Osteoblast (primary cell): ENCODE data around the gene EYS. TPM values are rescaled to one million over a fixed set of nuclear protein-coding genes. Genes with fewer than 3 reads are reported as not detected.

Experiments used
- DNase-seq: peaks from one replicate; pipeline ENCODE4 v3.0.0; 2011; ENCODE audit warnings: low spot score, mixed read lengths; ENCODE audit not compliant: insufficient read length; ENCODE audit errors: missing footprints
- H2AFZ ChIP-seq: 2 replicates; pipeline ENCODE4 v1.6.0; 2011; ENCODE audit warnings: mild to moderate bottlenecking, low read length
- H3K27ac ChIP-seq: 2 replicates; pipeline ENCODE4 v1.5.1; 2011; ENCODE audit warnings: mild to moderate bottlenecking, low read depth, low read length, moderate library complexity
- H3K27me3 ChIP-seq: 2 replicates; pipeline ENCODE4 v1.6.0; 2012; ENCODE audit warnings: mild to moderate bottlenecking, control low read depth, inconsistent platforms, low read length, moderate library complexity; ENCODE audit not compliant: insufficient read depth
- H3K36me3 ChIP-seq: 2 replicates; pipeline ENCODE4 v1.5.1; 2011; ENCODE audit warnings: mild to moderate bottlenecking, low read length, control low read depth, moderate library complexity; ENCODE audit not compliant: insufficient read depth
- H3K4me1 ChIP-seq: 2 replicates; pipeline ENCODE4 v1.5.1; 2011; ENCODE audit warnings: mild to moderate bottlenecking, low read length, control low read depth, moderate library complexity; ENCODE audit not compliant: insufficient read depth
- H3K4me2 ChIP-seq: 2 replicates; pipeline ENCODE4 v1.6.0; 2011; ENCODE audit warnings: mild to moderate bottlenecking, low read length; ENCODE audit not compliant: insufficient read depth
- H3K4me3 ChIP-seq: fragments of 200-600 bp; sonication (generic); 3 replicates; pipeline ENCODE4 v1.5.1; 2012; ENCODE audit warnings: mild to moderate bottlenecking, low read length, inconsistent platforms; ENCODE audit not compliant: insufficient read depth
- H3K79me2 ChIP-seq: 2 replicates; pipeline ENCODE4 v1.6.0; 2012; ENCODE audit warnings: mild to moderate bottlenecking, low read length, control low read depth, inconsistent platforms; ENCODE audit not compliant: insufficient read depth
- H3K9me3 ChIP-seq: 2 replicates; pipeline ENCODE4 v1.5.1; 2011; ENCODE audit warnings: low read depth, low read length, control low read depth
- H4K20me1 ChIP-seq: 2 replicates; pipeline ENCODE4 v1.6.0; 2012; ENCODE audit warnings: mild to moderate bottlenecking, low read length, control low read depth; ENCODE audit not compliant: insufficient read depth
- CTCF ChIP-seq: IDR thresholded peaks from 2 replicates; pipeline ENCODE4 v1.5.1; 2011; ENCODE audit warnings: mild to moderate bottlenecking, low read depth, low read length, moderate library complexity; ENCODE audit errors: extremely low read depth
- total RNA-seq: library from RNA; depleted of rRNA; stranded (reverse); fragments of >200 nt; gene quantifications from 2 replicates; pipeline ENCODE4 v1.2.3, GENCODE V29; 2012

Gene EYS
- total RNA-seq, 1 donor = under 0.01 TPM

DNA sequence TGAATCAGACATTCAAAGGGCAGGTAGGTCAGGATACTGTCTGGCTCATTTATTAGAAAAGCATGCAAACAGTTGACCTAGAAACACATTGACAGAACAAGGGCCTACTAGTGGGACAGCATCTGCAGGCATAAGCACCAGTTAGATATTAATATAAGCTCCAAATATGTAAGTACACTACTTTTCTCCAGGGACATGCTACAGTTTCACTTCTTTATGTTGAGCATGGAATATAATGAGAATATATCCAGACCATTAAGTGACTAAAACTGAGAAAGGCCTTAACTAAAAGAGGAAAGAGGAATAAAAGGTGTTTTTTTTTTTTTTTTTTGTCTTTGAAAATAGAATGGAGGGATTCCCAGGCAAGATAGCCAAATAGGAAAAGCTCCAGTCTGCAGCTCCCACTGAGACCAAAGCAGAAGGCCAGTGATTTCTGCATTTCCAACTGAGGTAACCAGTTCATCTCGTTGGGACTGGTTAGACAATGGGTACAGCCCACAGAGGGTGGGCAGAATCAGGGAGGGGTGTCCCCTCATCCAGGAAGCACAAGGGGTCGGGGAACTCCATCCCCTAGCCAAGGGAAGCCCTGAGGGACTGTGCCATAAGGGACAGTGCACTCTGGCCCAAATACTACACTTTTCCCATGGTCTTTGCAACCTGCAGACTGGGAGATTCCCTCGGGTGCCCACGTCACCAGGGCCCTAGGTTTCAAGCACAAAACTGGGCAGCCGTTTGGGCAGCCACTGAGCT is 1819.8 kb downstream of the EYS start:
- H3K4me3 ChIP-seq = no peak overlapping the region
- no peaks in the 10 kb centered on the region for H3K4me1 ChIP-seq

GRCh38 chr6:63886341-63886740 is 1820.7 kb downstream of the EYS start:
- Histone ChIP-seq H3K4me1 (no peaks in the 10 kb centered on the region), H3K4me3 (no peak overlapping the region), H3K4me2 (no peak overlapping the region), H3K79me2 (no peaks in the 10 kb centered on the region), H3K27ac (no peak overlapping the region), H3K36me3 (no peaks in the 10 kb centered on the region), H3K9me3 (no peaks in the 10 kb centered on the region), H2AFZ (no peak overlapping the region), H4K20me1 (no peaks in the 10 kb centered on the region), H3K27me3 (no peaks in the 10 kb centered on the region)
- DNase-seq = no peak
- TF ChIP-seq CTCF = no peak

More for the DNA sequence above, 1819.8 kb downstream of the EYS start:
- Histone ChIP-seq H3K36me3 (no peaks in the 10 kb centered on the region), H3K27ac (no peak overlapping the region), H3K79me2 (no peaks in the 10 kb centered on the region), H3K4me2 (no peak overlapping the region), H3K27me3 (no peaks in the 10 kb centered on the region), H2AFZ (no peak overlapping the region), H4K20me1 (no peaks in the 10 kb centered on the region), H3K9me3 (no peaks in the 10 kb centered on the region)
- DNase-seq = no peak
- no peak for TF ChIP-seq CTCF

DNA sequence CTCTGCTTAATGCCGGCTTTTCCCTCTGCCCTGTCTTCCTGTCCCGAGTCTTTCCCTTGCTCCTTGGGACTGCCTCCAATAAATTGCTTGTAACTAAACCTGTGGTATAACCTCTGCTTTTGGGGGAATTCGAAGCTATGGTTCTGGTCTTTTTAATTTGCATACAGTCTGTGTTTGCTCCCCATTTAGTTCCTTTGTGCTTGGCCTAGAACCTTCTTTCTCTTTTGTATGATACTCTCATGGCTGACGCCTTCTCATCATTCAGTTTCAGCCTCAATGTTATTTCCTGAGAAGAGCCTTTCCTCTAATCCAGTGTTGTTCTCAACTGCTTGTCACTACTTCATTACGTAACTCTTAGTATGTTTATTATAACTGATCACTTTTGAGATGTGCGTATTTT is 1823.4 kb downstream of the EYS start:
- H3K4me3 ChIP-seq = no peak overlapping the region
- H3K9me3 ChIP-seq = no peaks in the 10 kb centered on the region
- H3K4me2 ChIP-seq = no peak overlapping the region
- H3K4me1 ChIP-seq = no peaks in the 10 kb centered on the region
- no peaks in the 10 kb centered on the region for H4K20me1 ChIP-seq
- no peaks in the 10 kb centered on the region for H3K36me3 ChIP-seq
- H3K27ac ChIP-seq = no peak overlapping the region
- no peaks in the 10 kb centered on the region for H3K79me2 ChIP-seq
- no peak overlapping the region for H2AFZ ChIP-seq
- no peaks in the 10 kb centered on the region for H3K27me3 ChIP-seq
- DNase-seq = no peak
- no peak for TF ChIP-seq CTCF

GRCh38 chr6:63882208-63882607 is 1824.8 kb downstream of the EYS start:
- no peak overlapping the region for H3K4me2 ChIP-seq
- no peak for DNase-seq
- no peaks in the 10 kb centered on the region for H3K9me3 ChIP-seq
- no peak overlapping the region for H3K4me3 ChIP-seq
- H2AFZ ChIP-seq = no peak overlapping the region
- H3K4me1 ChIP-seq = no peaks in the 10 kb centered on the region
- H3K79me2 ChIP-seq = no peaks in the 10 kb centered on the region
- H3K27me3 ChIP-seq = no peaks in the 10 kb centered on the region
- H3K36me3 ChIP-seq = no peaks in the 10 kb centered on the region
- H3K27ac ChIP-seq = no peak overlapping the region
- H4K20me1 ChIP-seq = no peaks in the 10 kb centered on the region
- TF ChIP-seq CTCF = no peak
